Testis (tissue), 3 donors: Measurements from ENCODE around the gene NR4A1. TPM values are rescaled to one million over a fixed set of nuclear protein-coding genes. Genes with fewer than 3 reads are reported as not detected.

Source experiments
- DNase-seq: peaks from one replicate; pipeline ENCODE4 v3.0.0-alpha.2; 2019
- H3K27ac ChIP-seq, 2 donors: fragments of 200-600 bp; sonication (generic); one replicate each; pipeline ENCODE4 v1.5.1; 2019
- H3K27me3 ChIP-seq: fragments of 200-600 bp; sonication (generic); one replicate; pipeline ENCODE4 v1.5.1; 2019
- H3K36me3 ChIP-seq: fragments of 200-600 bp; sonication (generic); one replicate; pipeline ENCODE4 v1.5.1; 2017; ENCODE audit warnings: low read depth; ENCODE audit errors: missing control alignments
- H3K4me1 ChIP-seq: fragments of 200-600 bp; sonication (generic); one replicate; pipeline ENCODE4 v1.5.1; 2019
- H3K4me3 ChIP-seq, 2 donors: fragments of 200-600 bp; sonication (generic); one replicate each; pipeline ENCODE4 v1.5.1; 2017 to 2019
- H3K9me3 ChIP-seq: fragments of 200-600 bp; sonication (generic); one replicate; pipeline ENCODE4 v1.5.1; 2017
- POLR2A ChIP-seq: fragments of 450-650 bp; IDR thresholded peaks from one replicate; pipeline ENCODE4 v1.6.1; 2017; ENCODE audit warnings: antibody characterized with exemption, mild to moderate bottlenecking, moderate library complexity
- WGBS, 2 donors: methylation state at CpG; one replicate each; pipeline ENCODE4 v1.1.5; 2018; 5-methylcytosine and 5-hydroxymethylcytosine counted together
- intact Hi-C: fragments of 100-400 bp; cut with DNase I; formaldehyde crosslinking; loops from one replicate; pipeline ENCODE4 v1.15.1; 2023; ENCODE audit warnings: low total_unique reads
- polyA plus RNA-seq: library from polyadenylated mRNA; stranded (reverse); fragments of 350-450 nt; fragmentation: Illumina TruSeq; extraction: RNeasy Lipid Tissue Mini Kit (QIAGEN cat#74804); gene quantifications from one replicate; pipeline ENCODE4 v1.2.3, GENCODE V29; 2014; ENCODE audit warnings: low read depth, low replicate concordance; ENCODE audit not compliant: insufficient read depth
- total RNA-seq, 2 donors: library from RNA; depleted of rRNA; stranded (reverse); fragments of >200 nt; gene quantifications; one replicate each; pipeline ENCODE4 v1.2.3, GENCODE V29; 2016
- TF ChIP-seq, protein P1 (sequence below), 3 experiments: fragments of 450-650 bp in 2 of 3; fragments of 200-600 bp in 1 of 3; sonication (generic) in 1 of 3; IDR thresholded peaks; one replicate each; pipeline ENCODE4 v1.5.1; 2016 to 2019; ENCODE audit warnings: antibody characterized with exemption in 3 of 3, mild to moderate bottlenecking in 2 of 3, moderate library complexity in 1 of 3

Gene NR4A1
- total and polyA plus RNA-seq, 3 donors from 2014 or later: 41.5 to 88.5 (median 55.1) TPM

DNA sequence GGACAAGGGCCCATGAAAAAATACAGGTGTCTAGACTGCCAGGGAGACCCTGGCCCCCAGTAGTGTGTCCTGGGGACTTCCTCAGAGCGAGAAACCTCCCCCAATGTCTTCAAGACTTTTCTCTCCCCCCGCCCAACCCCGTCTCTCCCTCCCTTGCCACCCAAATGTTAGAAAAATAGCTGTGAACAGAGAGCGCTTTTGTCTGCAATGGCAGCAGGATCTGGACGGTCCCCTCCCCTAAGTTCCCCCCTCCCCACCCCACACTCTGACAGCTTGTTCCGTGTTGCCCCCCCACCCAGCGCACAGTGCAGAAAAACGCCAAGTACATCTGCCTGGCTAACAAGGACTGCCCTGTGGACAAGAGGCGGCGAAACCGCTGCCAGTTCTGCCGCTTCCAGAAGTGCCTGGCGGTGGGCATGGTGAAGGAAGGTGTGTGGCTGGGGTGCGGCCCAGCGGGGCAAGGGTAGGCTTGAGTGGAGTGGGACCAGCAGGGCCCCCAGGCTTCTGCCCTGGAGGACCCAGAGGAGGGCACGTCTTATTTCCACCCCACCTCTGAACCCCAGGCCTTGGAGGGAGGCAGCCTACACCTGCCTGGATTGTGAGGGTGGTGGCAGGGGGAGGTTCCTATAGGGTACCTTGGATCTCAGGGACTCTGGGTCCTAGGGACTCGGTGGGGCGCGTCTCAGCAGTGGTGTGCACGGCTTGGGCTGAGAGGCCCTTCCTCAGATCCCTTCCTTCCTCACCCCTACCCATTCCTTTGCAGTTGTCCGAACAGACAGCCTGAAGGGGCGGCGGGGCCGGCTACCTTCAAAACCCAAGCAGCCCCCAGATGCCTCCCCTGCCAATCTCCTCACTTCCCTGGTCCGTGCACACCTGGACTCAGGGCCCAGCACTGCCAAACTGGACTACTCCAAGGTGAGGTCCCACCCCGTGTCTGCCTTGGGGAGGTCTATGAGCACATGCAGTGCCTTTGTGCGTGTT is 4.8 kb downstream of the NR4A1 start:
- TF ChIP-seq, protein P1, sequence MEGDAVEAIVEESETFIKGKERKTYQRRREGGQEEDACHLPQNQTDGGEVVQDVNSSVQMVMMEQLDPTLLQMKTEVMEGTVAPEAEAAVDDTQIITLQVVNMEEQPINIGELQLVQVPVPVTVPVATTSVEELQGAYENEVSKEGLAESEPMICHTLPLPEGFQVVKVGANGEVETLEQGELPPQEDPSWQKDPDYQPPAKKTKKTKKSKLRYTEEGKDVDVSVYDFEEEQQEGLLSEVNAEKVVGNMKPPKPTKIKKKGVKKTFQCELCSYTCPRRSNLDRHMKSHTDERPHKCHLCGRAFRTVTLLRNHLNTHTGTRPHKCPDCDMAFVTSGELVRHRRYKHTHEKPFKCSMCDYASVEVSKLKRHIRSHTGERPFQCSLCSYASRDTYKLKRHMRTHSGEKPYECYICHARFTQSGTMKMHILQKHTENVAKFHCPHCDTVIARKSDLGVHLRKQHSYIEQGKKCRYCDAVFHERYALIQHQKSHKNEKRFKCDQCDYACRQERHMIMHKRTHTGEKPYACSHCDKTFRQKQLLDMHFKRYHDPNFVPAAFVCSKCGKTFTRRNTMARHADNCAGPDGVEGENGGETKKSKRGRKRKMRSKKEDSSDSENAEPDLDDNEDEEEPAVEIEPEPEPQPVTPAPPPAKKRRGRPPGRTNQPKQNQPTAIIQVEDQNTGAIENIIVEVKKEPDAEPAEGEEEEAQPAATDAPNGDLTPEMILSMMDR (IDR thresholded peaks at IDR 0.05): no peak
- TF ChIP-seq POLR2A: no peak
- Histone ChIP-seq H3K4me3 (no peak overlapping the region), H3K36me3 (no peaks in the 10 kb centered on the region), H3K27ac (peak overlapping the region in 1 of 2 donors; percentile 12), H3K4me1 (peaks cover 25% of the 10 kb centered on the region), H3K9me3 (no peaks in the 10 kb centered on the region), H3K27me3 (no peaks in the 10 kb centered on the region)
- intact Hi-C loops: no loop called here
- 85 to 88% methylated on average over 20 to 27 of the region's 27 CpGs for WGBS, 2 donors
- no peak for DNase-seq

DNA sequence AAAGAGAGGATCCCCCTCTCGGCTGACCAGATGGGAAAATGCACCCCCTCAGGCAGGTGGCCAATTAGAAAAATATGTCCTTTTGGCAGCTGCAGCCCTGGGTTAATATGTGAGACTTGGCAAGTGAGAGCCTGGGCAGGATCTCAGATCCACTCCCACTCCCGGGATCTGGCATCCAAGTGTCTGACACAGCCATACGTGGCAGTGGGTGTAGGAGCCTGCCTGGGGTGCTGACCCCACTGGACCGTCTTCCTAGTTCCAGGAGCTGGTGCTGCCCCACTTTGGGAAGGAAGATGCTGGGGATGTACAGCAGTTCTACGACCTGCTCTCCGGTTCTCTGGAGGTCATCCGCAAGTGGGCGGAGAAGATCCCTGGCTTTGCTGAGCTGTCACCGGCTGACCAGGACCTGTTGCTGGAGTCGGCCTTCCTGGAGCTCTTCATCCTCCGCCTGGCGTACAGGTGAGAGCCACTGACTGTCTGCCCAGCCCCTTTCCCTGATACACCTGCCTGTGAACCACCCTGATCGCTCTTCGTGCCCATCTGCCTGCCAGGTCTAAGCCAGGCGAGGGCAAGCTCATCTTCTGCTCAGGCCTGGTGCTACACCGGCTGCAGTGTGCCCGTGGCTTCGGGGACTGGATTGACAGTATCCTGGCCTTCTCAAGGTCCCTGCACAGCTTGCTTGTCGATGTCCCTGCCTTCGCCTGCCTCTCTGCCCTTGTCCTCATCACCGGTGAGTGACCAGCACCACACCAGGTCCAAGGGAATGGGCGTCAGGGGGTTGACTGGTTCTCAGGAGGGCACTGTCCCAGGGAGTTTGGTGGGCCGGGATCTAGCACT is 5.8 kb downstream of the NR4A1 start:
- no peaks in the 10 kb centered on the region for H3K9me3 ChIP-seq
- no peaks in the 10 kb centered on the region for H3K27me3 ChIP-seq
- intact Hi-C loops: no loop called here
- TF ChIP-seq, protein P1 (IDR thresholded peaks at IDR 0.05): no peak
- no peak for TF ChIP-seq POLR2A
- WGBS, 2 donors: 73 to 76% methylated on average over 21 to 23 of the region's 23 CpGs
- peak overlapping the region in 1 of 2 donors; percentile 12 for H3K27ac ChIP-seq
- peak; percentile 49 for DNase-seq
- H3K36me3 ChIP-seq: no peaks in the 10 kb centered on the region
- H3K4me1 ChIP-seq: peaks cover 30% of the 10 kb centered on the region
- H3K4me3 ChIP-seq: no peak overlapping the region

DNA sequence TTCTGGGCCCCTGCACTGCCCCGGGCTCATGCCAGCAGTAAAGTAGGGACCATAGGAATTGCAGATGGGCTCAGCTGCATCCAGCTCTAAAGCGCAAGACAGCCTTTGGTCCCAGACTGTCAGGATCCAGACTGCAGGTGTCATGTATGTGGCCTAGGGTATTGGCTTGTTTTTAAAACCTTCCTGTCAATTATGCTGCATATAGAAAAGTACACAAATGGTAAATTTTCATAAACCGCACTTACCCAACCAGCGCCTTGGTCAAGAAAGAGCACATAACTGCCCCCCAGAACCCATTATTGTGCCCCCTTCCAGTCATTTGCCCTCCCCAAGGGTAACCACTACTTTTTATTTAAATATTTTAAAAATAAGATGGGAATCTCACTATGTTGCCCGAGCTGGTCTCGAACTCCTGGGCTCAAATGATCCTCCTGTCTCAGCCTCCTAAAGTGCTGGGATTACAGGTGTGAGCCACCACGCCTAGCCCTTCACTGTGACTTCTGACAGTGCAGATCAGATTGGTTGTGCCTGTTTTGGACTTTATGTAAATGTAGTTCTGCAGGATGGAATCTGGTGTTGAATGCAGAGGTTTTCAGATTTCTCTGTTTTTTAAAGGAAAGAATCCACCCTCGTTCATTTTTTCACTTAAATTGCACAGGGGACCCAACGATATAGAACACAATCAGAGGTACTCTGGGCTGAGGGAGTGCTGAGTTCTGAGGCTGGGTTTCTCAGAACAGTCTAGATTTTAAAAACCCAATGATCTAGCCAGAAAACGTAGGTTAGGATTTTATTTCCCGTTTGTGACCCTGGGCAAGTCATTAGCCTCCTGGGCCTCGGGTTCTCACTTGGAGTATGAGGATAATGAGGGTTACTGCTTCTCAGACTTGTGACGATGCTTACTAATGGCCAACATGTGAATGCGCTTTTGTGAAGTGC is 6.7 kb downstream of the NR4A1 start:
- intact Hi-C loops: no loop called here
- H3K27ac ChIP-seq: peak overlapping the region in 1 of 2 donors; percentile 24
- peaks cover 33% of the 10 kb centered on the region for H3K4me1 ChIP-seq
- no peak overlapping the region for H3K4me3 ChIP-seq
- H3K36me3 ChIP-seq: no peaks in the 10 kb centered on the region
- no peaks in the 10 kb centered on the region for H3K27me3 ChIP-seq
- TF ChIP-seq, protein P1 (IDR thresholded peaks at IDR 0.05): no peak
- TF ChIP-seq POLR2A: no peak
- no peak for DNase-seq
- WGBS, 2 donors: 90 to 93% methylated on average over 14 of the region's 14 CpGs
- H3K9me3 ChIP-seq: no peaks in the 10 kb centered on the region

DNA sequence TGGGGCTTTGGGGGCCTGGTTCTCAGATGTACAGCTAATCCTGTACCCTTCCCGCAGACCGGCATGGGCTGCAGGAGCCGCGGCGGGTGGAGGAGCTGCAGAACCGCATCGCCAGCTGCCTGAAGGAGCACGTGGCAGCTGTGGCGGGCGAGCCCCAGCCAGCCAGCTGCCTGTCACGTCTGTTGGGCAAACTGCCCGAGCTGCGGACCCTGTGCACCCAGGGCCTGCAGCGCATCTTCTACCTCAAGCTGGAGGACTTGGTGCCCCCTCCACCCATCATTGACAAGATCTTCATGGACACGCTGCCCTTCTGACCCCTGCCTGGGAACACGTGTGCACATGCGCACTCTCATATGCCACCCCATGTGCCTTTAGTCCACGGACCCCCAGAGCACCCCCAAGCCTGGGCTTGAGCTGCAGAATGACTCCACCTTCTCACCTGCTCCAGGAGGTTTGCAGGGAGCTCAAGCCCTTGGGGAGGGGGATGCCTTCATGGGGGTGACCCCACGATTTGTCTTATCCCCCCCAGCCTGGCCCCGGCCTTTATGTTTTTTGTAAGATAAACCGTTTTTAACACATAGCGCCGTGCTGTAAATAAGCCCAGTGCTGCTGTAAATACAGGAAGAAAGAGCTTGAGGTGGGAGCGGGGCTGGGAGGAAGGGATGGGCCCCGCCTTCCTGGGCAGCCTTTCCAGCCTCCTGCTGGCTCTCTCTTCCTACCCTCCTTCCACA is 7.6 kb downstream of the NR4A1 start:
- no peak for DNase-seq
- Histone ChIP-seq H3K27ac (no peak overlapping the region), H3K27me3 (no peaks in the 10 kb centered on the region), H3K36me3 (no peaks in the 10 kb centered on the region), H3K9me3 (no peaks in the 10 kb centered on the region), H3K4me1 (peaks cover 37% of the 10 kb centered on the region), H3K4me3 (no peak overlapping the region)
- intact Hi-C loops: no loop called here
- TF ChIP-seq, protein P1 (IDR thresholded peaks at IDR 0.05): no peak
- TF ChIP-seq POLR2A: no peak
- 82 to 86% methylated on average over 22 to 25 of the region's 25 CpGs for WGBS, 2 donors
